ENCODE measurements around the gene PLCB3.

PLCB3 gene

GRCh38 chr11:64266339-64266738 is 15.0 kb downstream of the PLCB3 start:
- peak overlapping the region; percentile 100 for H3K27ac ChIP-seq
- TF ChIP-seq CTCF (conservative IDR thresholded peaks at IDR 0.05), result no peak

GRCh38 chr11:64267207-64267945 is 16.0 kb downstream of the PLCB3 start:
- no peak for TF ChIP-seq CTCF (conservative IDR thresholded peaks at IDR 0.05)

GRCh38 chr11:64268025-64268892 is 16.9 kb downstream of the PLCB3 start:
- TF ChIP-seq CTCF (conservative IDR thresholded peaks at IDR 0.05), result no peak
- peak overlapping the region; percentile 100 for H3K27ac ChIP-seq

More at GRCh38 chr11:64267207-64267945, 16.0 kb downstream of the PLCB3 start:
- peak overlapping the region; percentile 100 for H3K27ac ChIP-seq

GRCh38 chr11:64268893-64269539 is 17.7 kb downstream of the PLCB3 start:
- H3K27ac ChIP-seq, result peak overlapping the region; percentile 100

GRCh38 chr11:64269540-64270220 is 18.4 kb downstream of the PLCB3 start:
- peak; percentile 52 for TF ChIP-seq CTCF (conservative IDR thresholded peaks at IDR 0.05)
- H3K27ac ChIP-seq, result peak overlapping the region; percentile 100

More at GRCh38 chr11:64268893-64269539, 17.7 kb downstream of the PLCB3 start:
- TF ChIP-seq CTCF (conservative IDR thresholded peaks at IDR 0.05), result no peak

GRCh38 chr11:64275031-64275800 is 23.9 kb downstream of the PLCB3 start:
- H3K27ac ChIP-seq, result peak overlapping the region; percentile 99
- no peak for TF ChIP-seq CTCF (conservative IDR thresholded peaks at IDR 0.05)

Measured in VCaP (cell line).